Fibroblast of mammary gland (primary cell): ENCODE measurements around the gene IDUA.

Source experiments
- DNase-seq: peaks from one replicate; pipeline ENCODE4 v3.0.0-alpha.2; 2010; ENCODE audit warnings: low read depth
- H3K4me3 ChIP-seq: 2 replicates; pipeline ENCODE4 v1.5.1; 2011; ENCODE audit warnings: low read depth, mild to moderate bottlenecking, low read length, moderate library complexity; ENCODE audit not compliant: control insufficient read depth
- TF ChIP-seq, protein P1 (sequence below): conservative IDR thresholded peaks from 2 replicates; pipeline ENCODE4 v1.5.1; 2011; ENCODE audit warnings: low read depth, low read length, inconsistent platforms; ENCODE audit not compliant: control insufficient read depth, insufficient read depth

Gene IDUA

DNA sequence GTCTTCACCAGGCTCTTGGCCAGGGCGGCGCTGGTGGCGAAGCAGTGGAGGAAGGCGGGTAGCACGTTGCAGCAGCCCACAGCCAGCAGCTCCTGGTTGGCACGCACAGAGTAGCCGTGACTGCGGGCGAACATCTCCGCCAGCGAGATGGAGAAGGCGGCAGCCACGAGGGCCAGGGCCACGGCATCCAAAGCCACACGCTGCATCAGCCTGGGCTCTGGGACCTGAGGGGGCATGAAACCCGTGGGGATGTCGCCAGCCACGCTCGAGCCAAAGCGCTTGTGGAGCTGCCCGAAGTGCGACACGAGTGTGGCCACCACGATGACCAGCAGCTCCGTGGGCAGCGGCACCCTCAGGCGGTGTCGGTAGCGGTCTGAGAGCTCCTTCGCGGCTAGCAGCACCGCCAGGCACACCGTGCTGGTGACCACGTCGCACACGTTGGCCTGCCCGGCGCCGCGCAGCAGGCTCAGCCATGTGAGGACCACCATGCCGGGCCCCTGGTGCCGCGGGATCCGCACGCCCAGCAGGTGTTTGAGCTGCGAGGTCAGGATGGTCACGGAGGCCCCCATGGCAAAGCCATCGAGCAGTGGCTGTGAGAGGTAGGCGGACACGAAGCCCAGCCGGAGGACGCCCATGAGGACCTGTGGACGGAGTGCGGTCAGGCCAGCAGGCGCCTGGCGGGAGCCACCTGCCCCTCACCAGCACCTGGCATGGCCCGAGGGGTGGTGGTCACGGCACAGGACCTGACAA lies 3.1 kb downstream of the IDUA start:
- TF ChIP-seq, protein P1, sequence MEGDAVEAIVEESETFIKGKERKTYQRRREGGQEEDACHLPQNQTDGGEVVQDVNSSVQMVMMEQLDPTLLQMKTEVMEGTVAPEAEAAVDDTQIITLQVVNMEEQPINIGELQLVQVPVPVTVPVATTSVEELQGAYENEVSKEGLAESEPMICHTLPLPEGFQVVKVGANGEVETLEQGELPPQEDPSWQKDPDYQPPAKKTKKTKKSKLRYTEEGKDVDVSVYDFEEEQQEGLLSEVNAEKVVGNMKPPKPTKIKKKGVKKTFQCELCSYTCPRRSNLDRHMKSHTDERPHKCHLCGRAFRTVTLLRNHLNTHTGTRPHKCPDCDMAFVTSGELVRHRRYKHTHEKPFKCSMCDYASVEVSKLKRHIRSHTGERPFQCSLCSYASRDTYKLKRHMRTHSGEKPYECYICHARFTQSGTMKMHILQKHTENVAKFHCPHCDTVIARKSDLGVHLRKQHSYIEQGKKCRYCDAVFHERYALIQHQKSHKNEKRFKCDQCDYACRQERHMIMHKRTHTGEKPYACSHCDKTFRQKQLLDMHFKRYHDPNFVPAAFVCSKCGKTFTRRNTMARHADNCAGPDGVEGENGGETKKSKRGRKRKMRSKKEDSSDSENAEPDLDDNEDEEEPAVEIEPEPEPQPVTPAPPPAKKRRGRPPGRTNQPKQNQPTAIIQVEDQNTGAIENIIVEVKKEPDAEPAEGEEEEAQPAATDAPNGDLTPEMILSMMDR = no peak
- no peak overlapping the region for H3K4me3 ChIP-seq
- DNase-seq = no peak

DNA sequence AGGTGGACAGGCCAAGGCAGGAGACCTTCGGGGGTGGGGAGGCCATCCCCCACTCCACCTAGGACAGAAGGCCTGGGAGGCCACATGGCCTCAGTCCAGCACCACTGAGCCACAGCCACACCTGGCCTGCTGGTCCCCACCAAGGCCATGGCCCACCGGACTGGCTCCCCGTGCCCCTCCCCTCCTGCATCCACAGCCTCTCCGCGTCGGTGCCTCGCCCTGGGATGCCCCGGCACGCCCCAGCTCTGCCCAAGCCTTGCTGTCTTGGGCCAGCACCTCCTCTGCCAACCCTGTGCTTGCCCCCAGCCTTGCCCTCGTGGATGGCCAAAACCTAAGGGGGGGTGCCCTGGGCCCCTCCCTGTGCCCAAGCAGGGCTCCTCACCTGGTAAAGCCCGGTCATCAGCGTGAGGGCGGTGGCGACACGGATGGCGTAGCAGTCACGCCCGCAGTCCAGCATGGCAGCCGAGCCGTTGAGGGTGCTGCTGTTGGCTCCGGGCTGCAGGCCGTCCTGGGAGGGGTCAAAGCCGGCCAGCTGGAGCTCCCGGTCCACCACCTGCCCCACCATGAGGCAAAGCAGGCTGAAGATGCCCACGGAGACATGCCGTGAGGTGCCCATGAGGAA lies 4.0 kb downstream of the IDUA start:
- TF ChIP-seq, protein P1 = no peak
- DNase-seq = no peak
- H3K4me3 ChIP-seq = no peak overlapping the region

DNA sequence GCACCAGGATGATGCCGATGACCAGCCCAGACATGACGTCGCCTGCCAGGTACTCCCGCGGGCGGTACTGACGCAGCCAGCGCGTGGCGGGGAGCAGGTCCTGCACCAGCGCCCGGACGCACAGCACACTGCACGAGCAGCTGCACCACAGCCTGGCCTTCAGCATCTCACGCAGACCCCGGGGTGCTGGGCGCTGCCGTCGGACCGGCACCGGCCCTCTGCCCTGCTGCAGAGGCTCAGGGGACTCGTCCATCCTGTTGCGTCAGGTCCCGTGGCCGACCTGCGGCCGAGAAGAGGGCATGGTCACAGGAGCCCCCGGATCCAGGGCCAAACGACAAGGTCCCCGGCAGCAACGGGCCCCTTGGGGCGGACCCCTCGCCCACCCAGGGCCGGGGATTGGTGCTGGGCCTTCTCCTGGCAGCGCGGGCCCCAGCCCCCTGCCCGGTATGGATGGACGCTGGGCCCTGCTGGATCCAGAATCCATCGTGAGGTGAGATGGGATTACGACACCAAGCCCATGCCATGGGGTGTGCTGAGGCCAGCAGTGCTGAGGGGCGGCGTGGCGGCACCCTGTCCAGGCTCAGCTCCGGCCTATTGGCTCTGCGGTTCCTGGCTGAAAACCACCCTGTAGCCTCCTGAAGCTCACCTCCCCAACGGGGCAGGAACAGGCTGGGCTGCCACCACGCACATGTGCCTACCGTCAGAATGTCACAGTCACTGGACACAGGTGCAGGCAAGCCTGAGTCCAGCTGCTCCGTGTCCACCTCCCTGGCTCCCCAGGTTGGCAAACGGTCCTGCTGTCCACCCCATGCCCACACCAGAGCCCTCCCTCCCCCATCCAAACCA lies 4.8 kb downstream of the IDUA start:
- no peak overlapping the region for H3K4me3 ChIP-seq

DNA sequence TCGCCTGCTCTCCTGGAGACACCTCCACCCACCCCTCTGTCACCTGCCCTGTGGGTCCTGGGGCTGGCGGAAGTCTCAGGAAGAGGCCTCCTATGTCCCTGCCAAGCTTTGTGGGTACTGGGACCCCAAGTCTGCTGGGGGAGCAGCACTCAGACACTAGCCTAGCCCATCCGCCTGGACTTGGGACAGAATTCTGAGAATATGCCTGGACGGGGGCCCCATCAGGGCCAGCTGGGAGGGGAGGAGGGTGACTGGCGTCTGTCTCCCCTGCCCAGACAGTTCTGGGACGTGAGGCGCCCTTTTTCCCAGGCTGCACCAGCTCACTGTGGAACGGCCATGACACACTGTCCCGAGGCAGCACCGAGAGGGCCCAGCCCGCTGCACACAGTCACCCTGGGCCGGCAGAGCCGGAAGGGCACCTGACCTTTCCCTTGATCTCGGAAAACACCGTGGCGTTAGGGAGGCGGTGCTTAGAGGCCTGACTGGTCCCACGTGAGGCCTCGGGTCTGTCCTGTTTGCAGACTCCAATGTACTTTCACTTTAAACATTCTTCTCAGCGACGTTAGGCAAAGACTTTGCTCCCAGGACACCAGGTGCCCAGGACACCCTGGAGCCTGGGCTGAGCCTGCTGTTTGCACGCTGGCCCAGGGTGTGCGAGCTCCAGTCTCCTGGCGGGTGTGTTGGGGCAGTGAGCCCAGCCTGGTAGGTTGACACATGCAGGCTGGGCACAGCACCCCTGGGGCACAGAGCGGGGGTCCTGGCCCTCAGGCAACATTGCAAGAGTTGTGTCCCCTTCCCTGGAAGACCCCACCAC lies 5.7 kb downstream of the IDUA start:
- DNase-seq = no peak
- TF ChIP-seq, protein P1 = no peak
- H3K4me3 ChIP-seq = no peak overlapping the region

More for the DNA sequence above, 4.8 kb downstream of the IDUA start:
- TF ChIP-seq, protein P1 = no peak
- DNase-seq = no peak

DNA sequence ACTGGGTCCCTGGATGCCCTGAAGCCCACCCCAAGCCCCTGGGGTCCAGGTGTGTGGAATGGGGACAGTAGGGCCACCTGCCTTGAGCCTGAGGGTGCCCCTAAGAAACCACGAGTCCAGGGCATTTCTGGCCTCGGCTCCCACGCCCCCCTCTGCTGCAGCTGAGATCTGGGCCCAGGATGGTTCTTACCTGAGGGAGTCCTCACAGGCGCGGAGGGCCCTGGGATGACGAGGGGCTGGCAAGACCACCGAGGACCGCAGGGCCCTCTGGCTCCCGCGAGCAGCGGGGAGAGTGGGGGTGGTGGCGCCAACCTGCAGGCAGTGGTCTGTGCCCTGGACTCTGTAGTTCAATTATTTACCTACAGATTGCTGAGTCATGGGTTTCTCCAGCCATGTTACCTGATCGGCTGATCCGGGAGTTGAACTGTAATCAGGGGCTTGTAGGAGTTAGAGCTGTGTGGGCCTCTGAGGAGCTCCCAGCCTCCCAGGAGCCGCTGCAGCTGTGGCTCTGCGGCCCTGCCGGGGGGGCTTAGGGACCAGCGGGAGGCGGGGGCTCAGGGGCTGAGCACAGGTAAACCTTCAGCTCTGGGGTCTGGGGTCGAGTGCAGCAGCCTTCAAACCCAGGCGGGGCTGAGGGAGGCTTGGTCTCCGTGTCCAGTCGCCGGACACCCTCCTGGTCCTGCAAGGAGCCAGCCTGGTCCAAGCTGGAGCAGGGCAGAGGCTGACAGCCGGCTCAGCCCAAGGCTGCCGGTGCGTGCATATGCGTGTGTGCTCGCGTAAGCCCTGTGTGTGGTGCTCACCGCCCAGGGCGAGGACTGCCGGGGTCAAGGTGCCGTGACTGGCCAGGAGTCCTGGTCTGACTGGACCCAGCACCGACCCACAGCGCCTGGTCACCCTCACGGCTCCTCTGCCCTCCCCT lies 6.5 kb downstream of the IDUA start, which contains the start of gene SLC26A1:
SLC26A1 (minus strand) TSS at position 294 of the 919 bp plus-strand sequence. CDS start 1,701 bp downstream, outside the sequence.
- no peak for DNase-seq
- no peak within 1 kb of the TSS for H3K4me3 ChIP-seq
- TF ChIP-seq, protein P1 = no peak
